HUES64 (cell line): ENCODE results near the gene GPR158.

ENCODE experiments used
- H3K27ac ChIP-seq: 2 replicates; pipeline ENCODE4 v1.7.0; 2013; ENCODE audit warnings: low read depth, low read length, inconsistent platforms
- H3K27me3 ChIP-seq: 2 replicates; pipeline ENCODE4 v1.6.1; 2013; ENCODE audit warnings: mild to moderate bottlenecking, low read length; ENCODE audit not compliant: insufficient read depth
- H3K36me3 ChIP-seq: 2 replicates; pipeline ENCODE4 v1.6.1; 2013; ENCODE audit warnings: mild to moderate bottlenecking, low read length; ENCODE audit not compliant: insufficient read depth
- H3K4me1 ChIP-seq: 2 replicates; pipeline ENCODE4 v1.6.1; 2013; ENCODE audit warnings: mild to moderate bottlenecking, low read length, moderate library complexity; ENCODE audit not compliant: insufficient read depth
- H3K4me3 ChIP-seq: 2 replicates; pipeline ENCODE4 v1.5.1; 2013; ENCODE audit warnings: mild to moderate bottlenecking, low read length, moderate library complexity
- H3K9ac ChIP-seq: 2 replicates; pipeline ENCODE4 v1.6.1; 2013; ENCODE audit warnings: mild to moderate bottlenecking, low read depth, low read length
- H3K9me3 ChIP-seq: 2 replicates; pipeline ENCODE4 v1.6.1; 2013; ENCODE audit warnings: low read depth, low read length; ENCODE audit not compliant: insufficient read depth
- WGBS: fragments of 150-250, 120-280 bp; methylation state at CpG from one replicate; pipeline ENCODE4 v1.1.7; 2013; ENCODE audit warnings: missing lambda C conversion rate; 5-methylcytosine and 5-hydroxymethylcytosine counted together

The GPR158 gene

GRCh38 chr10:25465582-25466372 is 291.0 kb downstream of the GPR158 start:
- Histone ChIP-seq H3K9me3 (no peaks in the 10 kb centered on the region), H3K27me3 (no peaks in the 10 kb centered on the region), H3K4me3 (no peak overlapping the region), H3K9ac (no peak overlapping the region), H3K36me3 (no peaks in the 10 kb centered on the region), H3K4me1 (peaks cover 17% of the 10 kb centered on the region), H3K27ac (no peak overlapping the region)
- WGBS = 95% methylated on average over 19 of the region's 20 CpGs

GRCh38 chr10:25467881-25468280 is 293.1 kb downstream of the GPR158 start:
- 88% methylated on average over 8 of the region's 8 CpGs for WGBS
- Histone ChIP-seq H3K36me3 (no peaks in the 10 kb centered on the region), H3K27ac (no peak overlapping the region; the same call in 1 of the 2 replicates), H3K4me1 (peaks cover 17% of the 10 kb centered on the region), H3K4me3 (no peak overlapping the region), H3K9ac (no peak overlapping the region), H3K9me3 (no peaks in the 10 kb centered on the region), H3K27me3 (no peaks in the 10 kb centered on the region)

DNA sequence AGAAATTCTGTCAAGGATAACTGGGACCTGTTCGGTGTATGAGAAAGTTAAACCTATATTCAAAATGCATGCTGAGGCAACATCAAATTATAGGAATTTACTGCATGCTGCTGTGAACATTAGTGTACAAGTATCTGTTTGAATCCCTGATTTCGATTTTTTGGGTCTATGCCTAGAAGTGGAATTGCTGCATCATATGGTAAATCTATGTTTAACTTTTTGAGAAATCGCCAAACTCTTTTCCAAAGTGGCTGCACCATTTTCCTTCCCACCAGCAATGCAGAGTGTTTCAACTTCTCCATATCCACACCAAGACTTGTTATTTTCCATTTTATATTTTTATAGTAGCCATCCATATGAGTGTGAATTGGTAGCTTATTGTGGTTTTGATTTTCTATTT is 306.7 kb downstream of the GPR158 start:
- Histone ChIP-seq H3K9me3 (0 out of 2 replicates have a peak, but pooled peaks cover 4% of the 10 kb centered on the region), H3K27me3 (no peaks in the 10 kb centered on the region), H3K4me3 (no peak overlapping the region), H3K9ac (no peak overlapping the region), H3K4me1 (0 out of 2 replicates have a peak, but pooled peaks cover 3% of the 10 kb centered on the region), H3K36me3 (no peaks in the 10 kb centered on the region), H3K27ac (no peak overlapping the region)
- WGBS = 95% methylated on average over 3 of the region's 3 CpGs

- H3K4me1 ChIP-seq = 0 out of 2 replicates have a peak, but pooled peaks cover 10% of the 10 kb centered on the region
- WGBS = 94% methylated on average over 4 of the region's 4 CpGs
Observed at GRCh38 chr10:25483999-25484398, 309.2 kb downstream of the GPR158 start.

GRCh38 chr10:25487266-25487665 is 312.5 kb downstream of the GPR158 start:
- H3K9ac ChIP-seq = no peak overlapping the region
- 97% methylated on average over 2 of the region's 5 CpGs for WGBS
- H3K4me1 ChIP-seq = peaks cover 24% of the 10 kb centered on the region
- H3K4me3 ChIP-seq = no peak overlapping the region
- H3K9me3 ChIP-seq = 0 out of 2 replicates have a peak, but pooled peaks cover 4% of the 10 kb centered on the region
- no peaks in the 10 kb centered on the region for H3K27me3 ChIP-seq
- no peaks in the 10 kb centered on the region for H3K36me3 ChIP-seq
- no peak overlapping the region for H3K27ac ChIP-seq

More at GRCh38 chr10:25483999-25484398, 309.2 kb downstream of the GPR158 start:
- Histone ChIP-seq H3K27ac (no peak overlapping the region), H3K36me3 (no peaks in the 10 kb centered on the region), H3K9ac (no peak overlapping the region), H3K4me3 (no peak overlapping the region), H3K9me3 (0 out of 2 replicates have a peak, but pooled peaks cover 4% of the 10 kb centered on the region), H3K27me3 (no peaks in the 10 kb centered on the region)

GRCh38 chr10:25492040-25492439 is 317.2 kb downstream of the GPR158 start:
- Histone ChIP-seq H3K9me3 (no peaks in the 10 kb centered on the region), H3K27ac (peak overlapping the region; percentile 97), H3K27me3 (no peaks in the 10 kb centered on the region), H3K4me3 (no peak overlapping the region), H3K4me1 (peaks cover 57% of the 10 kb centered on the region), H3K9ac (peak overlapping the region; percentile 38; the same call in 1 of the 2 replicates), H3K36me3 (no peaks in the 10 kb centered on the region)
- WGBS = 91% methylated on average over 1 of the region's 1 CpG

GRCh38 chr10:25492680-25493079 is 317.9 kb downstream of the GPR158 start:
- Histone ChIP-seq H3K27me3 (no peaks in the 10 kb centered on the region), H3K27ac (peak overlapping the region; percentile 97), H3K9me3 (no peaks in the 10 kb centered on the region), H3K4me3 (no peak overlapping the region), H3K36me3 (no peaks in the 10 kb centered on the region), H3K4me1 (peaks cover 57% of the 10 kb centered on the region), H3K9ac (peak overlapping the region; percentile 49; the same call in 1 of the 2 replicates)

DNA sequence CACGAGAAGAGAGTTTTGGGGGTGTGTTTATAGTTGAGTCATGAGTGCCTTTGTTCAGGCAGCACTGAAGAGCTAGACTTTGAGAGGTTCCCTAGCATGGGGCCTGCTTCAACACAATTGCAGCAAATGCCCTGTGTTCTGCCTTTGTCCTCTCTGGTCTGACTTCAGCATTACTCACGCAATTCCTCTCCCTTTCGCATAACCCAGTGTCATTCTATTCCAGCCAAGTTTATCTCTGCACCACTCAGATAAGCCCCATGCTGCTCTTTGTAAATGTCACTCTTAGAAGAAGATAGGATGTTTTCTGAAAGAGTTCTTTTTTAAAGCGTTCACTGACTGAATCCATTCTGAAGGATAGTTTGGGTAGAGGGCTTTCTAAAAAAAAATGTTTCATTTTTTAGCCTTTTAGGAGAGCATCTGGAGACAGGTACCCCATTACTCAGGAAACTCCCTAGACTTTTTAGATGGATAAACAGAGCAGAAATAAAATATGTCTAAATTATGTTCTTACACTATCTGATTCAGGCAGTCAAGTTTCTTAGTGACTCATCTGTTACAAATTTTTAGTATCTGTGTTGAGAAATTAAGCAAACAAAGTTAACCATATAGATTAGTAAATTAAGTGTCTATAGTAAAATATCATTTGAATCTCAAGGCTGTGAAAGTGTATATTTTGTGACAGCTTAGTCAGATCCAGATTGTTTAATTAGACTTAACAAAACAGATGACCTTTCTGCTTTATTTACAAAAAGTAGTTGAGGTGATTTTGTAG is 318.5 kb downstream of the GPR158 start:
- Histone ChIP-seq H3K9ac (peak overlapping the region; percentile 49; the same call in 1 of the 2 replicates), H3K9me3 (no peaks in the 10 kb centered on the region), H3K4me3 (no peak overlapping the region), H3K27ac (peak overlapping the region; percentile 97), H3K27me3 (no peaks in the 10 kb centered on the region), H3K36me3 (no peaks in the 10 kb centered on the region), H3K4me1 (peaks cover 53% of the 10 kb centered on the region)
- WGBS = 5% methylated on average over 4 of the region's 4 CpGs

GRCh38 chr10:25497246-25497645 is 322.4 kb downstream of the GPR158 start:
- Histone ChIP-seq H3K9me3 (no peaks in the 10 kb centered on the region), H3K36me3 (no peaks in the 10 kb centered on the region), H3K9ac (no peak overlapping the region), H3K4me1 (peaks cover 49% of the 10 kb centered on the region), H3K27me3 (no peaks in the 10 kb centered on the region), H3K4me3 (no peak overlapping the region), H3K27ac (no peak overlapping the region)
- 97% methylated on average over 3 of the region's 3 CpGs for WGBS

- no peak overlapping the region for H3K4me3 ChIP-seq
- H3K27me3 ChIP-seq = no peaks in the 10 kb centered on the region
- H3K4me1 ChIP-seq = peaks cover 51% of the 10 kb centered on the region
- WGBS = 84% methylated on average over 5 of the region's 5 CpGs
- no peak overlapping the region for H3K9ac ChIP-seq
- H3K27ac ChIP-seq = no peak overlapping the region
- H3K36me3 ChIP-seq = no peaks in the 10 kb centered on the region
- H3K9me3 ChIP-seq = no peaks in the 10 kb centered on the region
Observed at GRCh38 chr10:25498645-25499044, 323.8 kb downstream of the GPR158 start.

DNA sequence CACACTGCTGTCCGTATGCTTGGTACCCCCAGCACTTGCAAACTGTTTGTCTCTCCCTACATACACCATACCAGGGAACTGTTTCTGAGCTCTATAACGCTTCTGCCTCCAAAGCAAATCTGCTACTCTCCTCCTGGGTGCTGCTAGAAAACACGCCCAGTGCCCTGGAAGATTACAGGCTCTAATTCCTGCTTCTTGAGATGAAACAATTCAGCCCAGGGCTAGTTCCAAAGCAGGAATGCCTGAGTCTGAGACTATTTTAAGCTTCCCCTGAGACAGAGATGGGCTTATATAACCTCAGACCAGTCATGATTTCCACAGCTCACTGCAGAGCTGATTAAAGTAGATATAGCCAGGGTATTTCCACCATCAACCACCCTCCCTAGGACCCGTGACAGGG is 327.1 kb downstream of the GPR158 start:
- Histone ChIP-seq H3K9me3 (no peaks in the 10 kb centered on the region), H3K4me3 (no peak overlapping the region), H3K9ac (no peak overlapping the region), H3K4me1 (peaks cover 27% of the 10 kb centered on the region), H3K27ac (peak overlapping the region; percentile 15; the same call in 1 of the 2 replicates), H3K27me3 (no peaks in the 10 kb centered on the region), H3K36me3 (no peaks in the 10 kb centered on the region)
- 89% methylated on average over 4 of the region's 4 CpGs for WGBS
